Glutamatergic neuron (in vitro differentiated cells): Measurements from ENCODE around the gene SUSD3. TPM values are rescaled to one million over a fixed set of nuclear protein-coding genes. Genes with fewer than 3 reads are reported as not detected.

Source experiments
- DNase-seq: peaks from one replicate; pipeline ENCODE4 v3.0.0; 2022
- H3K27ac Mint-ChIP-seq: one replicate; pipeline ENCODE4 v1.8.0; 2020; ENCODE audit warnings: mild to moderate bottlenecking, mixed read lengths, inconsistent platforms; ENCODE audit not compliant: unreplicated experiment
- H3K27me3 Mint-ChIP-seq: one replicate; pipeline ENCODE4 v1.8.0; 2020; ENCODE audit warnings: mild to moderate bottlenecking, moderate library complexity, mixed read lengths, inconsistent platforms; ENCODE audit not compliant: unreplicated experiment
- H3K36me3 Mint-ChIP-seq: one replicate; pipeline ENCODE4 v1.8.0; 2020; ENCODE audit warnings: mild to moderate bottlenecking, mixed read lengths, inconsistent platforms; ENCODE audit not compliant: unreplicated experiment
- H3K4me1 Mint-ChIP-seq: one replicate; pipeline ENCODE4 v1.8.0; 2020; ENCODE audit warnings: mild to moderate bottlenecking, low read depth, mixed read lengths, inconsistent platforms; ENCODE audit not compliant: unreplicated experiment
- H3K4me3 Mint-ChIP-seq: one replicate; pipeline ENCODE4 v1.8.0; 2020; ENCODE audit warnings: mild to moderate bottlenecking, mixed read lengths, inconsistent platforms; ENCODE audit not compliant: unreplicated experiment
- H3K9me3 Mint-ChIP-seq: one replicate; pipeline ENCODE4 v1.8.0; 2020; ENCODE audit warnings: mild to moderate bottlenecking, moderate library complexity, mixed read lengths, inconsistent platforms; ENCODE audit not compliant: unreplicated experiment
- total RNA-seq: library from RNA; stranded (reverse); fragmentation: NEBNext Ultra II Directional; extraction: Animal tissue kit (Norgen Biotek cat#: 25700); gene quantifications from one replicate; pipeline ENCODE4 v1.2.1, GENCODE V29; 2021; ENCODE audit not compliant: unreplicated experiment
- TF ChIP-seq, protein P1 (sequence below): fragments of 200-600 bp; sonication (generic); IDR thresholded peaks from one replicate; pipeline ENCODE4 v1.5.0; 2021; ENCODE audit not compliant: partially characterized antibody, unreplicated experiment

Gene SUSD3
- total RNA-seq, 1 donor from 2014 or later: not detected

DNA sequence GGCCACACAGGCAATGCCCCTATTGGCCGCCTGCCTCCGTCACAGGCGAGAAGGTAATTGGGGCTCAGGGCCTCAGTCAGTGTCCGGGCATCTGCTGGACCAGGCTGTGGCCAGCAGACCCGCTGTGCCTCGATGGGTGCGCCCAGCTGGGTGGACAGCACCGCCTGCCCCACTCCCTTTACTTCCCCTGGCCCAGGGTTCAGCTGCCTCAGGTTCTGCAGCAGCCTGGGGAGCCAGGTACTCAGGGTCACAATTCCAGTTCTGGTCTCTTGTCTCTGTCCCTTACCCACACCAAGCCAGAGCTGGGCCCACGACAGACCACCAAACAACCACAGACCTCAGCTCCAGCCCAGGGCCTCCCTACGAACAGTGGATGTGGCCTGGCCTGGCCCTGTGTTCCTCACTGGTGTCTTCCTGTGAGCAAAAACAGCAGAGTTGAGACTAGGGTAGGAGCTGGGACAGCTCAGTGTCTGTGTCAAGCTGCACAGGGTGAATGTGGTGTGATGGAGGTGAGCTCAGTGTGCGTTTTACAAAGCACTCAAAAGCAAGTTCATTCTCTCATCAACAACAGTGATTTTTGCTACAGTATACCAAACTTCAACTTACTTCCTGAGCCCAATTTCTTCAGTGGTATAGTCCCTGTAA, 33.4 kb upstream of the SUSD3 start:
- peaks cover 3% of the 10 kb centered on the region for H3K9me3 Mint-ChIP-seq
- H3K27ac Mint-ChIP-seq: no peak overlapping the region
- TF ChIP-seq, protein P1, sequence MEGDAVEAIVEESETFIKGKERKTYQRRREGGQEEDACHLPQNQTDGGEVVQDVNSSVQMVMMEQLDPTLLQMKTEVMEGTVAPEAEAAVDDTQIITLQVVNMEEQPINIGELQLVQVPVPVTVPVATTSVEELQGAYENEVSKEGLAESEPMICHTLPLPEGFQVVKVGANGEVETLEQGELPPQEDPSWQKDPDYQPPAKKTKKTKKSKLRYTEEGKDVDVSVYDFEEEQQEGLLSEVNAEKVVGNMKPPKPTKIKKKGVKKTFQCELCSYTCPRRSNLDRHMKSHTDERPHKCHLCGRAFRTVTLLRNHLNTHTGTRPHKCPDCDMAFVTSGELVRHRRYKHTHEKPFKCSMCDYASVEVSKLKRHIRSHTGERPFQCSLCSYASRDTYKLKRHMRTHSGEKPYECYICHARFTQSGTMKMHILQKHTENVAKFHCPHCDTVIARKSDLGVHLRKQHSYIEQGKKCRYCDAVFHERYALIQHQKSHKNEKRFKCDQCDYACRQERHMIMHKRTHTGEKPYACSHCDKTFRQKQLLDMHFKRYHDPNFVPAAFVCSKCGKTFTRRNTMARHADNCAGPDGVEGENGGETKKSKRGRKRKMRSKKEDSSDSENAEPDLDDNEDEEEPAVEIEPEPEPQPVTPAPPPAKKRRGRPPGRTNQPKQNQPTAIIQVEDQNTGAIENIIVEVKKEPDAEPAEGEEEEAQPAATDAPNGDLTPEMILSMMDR: no peak
- no peak for DNase-seq
- H3K4me3 Mint-ChIP-seq: no peak overlapping the region
- H3K4me1 Mint-ChIP-seq: no peaks in the 10 kb centered on the region
- H3K36me3 Mint-ChIP-seq: no peaks in the 10 kb centered on the region
- H3K27me3 Mint-ChIP-seq: peaks cover 5% of the 10 kb centered on the region

DNA sequence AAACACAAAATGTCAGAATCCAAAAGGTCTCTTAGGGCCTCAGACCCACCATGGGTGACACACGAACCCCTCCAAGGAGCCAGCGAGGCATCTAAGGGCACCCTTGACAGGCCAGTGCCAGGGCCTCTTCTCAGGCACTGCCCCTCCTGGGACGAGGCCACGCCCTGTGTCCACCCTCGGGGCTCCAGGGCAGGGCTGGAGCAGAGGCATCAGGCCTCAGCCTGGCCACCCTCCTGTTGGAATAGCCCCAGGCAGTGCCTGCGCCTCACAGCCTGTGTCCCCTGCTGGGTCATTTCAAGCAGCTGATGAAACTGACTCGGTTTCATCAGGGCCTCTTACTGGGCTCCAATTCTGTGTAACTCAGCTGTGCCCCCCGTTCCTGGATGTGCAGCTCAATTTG, 32.8 kb upstream of the SUSD3 start:
- Mint-ChIP-seq H3K4me1 (no peaks in the 10 kb centered on the region), H3K4me3 (no peak overlapping the region), H3K27me3 (peaks cover 5% of the 10 kb centered on the region), H3K9me3 (peaks cover 3% of the 10 kb centered on the region), H3K27ac (no peak overlapping the region), H3K36me3 (no peaks in the 10 kb centered on the region)
- no peak for DNase-seq
- TF ChIP-seq, protein P1: no peak

DNA sequence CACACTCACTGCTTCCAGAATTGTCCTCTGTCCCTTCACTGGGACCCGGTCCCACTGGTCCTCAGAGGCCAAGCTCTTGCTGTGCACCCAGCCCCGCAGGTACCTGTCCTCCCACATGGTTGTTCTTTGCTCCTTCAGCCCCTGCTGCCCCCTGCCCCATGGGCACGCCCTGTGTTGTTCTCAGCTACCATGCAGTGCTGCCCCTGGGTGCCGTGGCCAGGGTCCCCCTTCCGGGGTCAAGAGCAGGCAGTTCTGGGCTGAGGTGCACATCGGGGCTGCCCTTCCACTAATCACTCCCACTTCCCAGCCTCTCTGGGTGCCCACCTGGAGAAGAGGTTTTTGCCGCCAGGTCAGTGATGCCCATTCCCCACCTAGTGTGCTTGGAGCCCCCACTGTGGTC, 31.9 kb upstream of the SUSD3 start:
- Mint-ChIP-seq H3K27me3 (peaks cover 8% of the 10 kb centered on the region), H3K4me3 (no peak overlapping the region), H3K9me3 (peaks cover 5% of the 10 kb centered on the region), H3K27ac (no peak overlapping the region), H3K36me3 (no peaks in the 10 kb centered on the region), H3K4me1 (no peaks in the 10 kb centered on the region)
- TF ChIP-seq, protein P1: no peak
- DNase-seq: no peak

DNA sequence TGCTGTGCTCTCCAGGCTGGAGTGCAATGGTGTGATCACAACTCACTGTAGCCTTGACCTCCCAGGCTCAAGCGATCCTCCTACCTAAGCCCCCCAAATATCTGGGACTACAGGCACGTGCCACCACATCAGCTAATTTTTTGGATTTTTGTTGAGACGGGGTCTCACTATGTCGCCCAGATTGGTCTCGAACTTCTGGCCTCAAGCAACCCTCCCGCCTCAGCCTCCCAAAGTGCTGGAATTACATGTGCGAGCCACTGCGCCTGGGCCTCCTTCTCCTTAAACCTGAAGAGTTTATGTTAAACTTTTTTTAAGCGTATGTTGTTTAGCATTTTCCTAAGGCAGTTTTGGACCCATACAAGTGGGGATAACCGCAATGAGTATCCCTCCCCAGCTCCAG, 30.8 kb upstream of the SUSD3 start:
- Mint-ChIP-seq H3K36me3 (no peaks in the 10 kb centered on the region), H3K9me3 (peaks cover 5% of the 10 kb centered on the region), H3K27me3 (peaks cover 11% of the 10 kb centered on the region), H3K27ac (no peak overlapping the region), H3K4me1 (no peaks in the 10 kb centered on the region), H3K4me3 (no peak overlapping the region)
- TF ChIP-seq, protein P1: no peak
- no peak for DNase-seq

DNA sequence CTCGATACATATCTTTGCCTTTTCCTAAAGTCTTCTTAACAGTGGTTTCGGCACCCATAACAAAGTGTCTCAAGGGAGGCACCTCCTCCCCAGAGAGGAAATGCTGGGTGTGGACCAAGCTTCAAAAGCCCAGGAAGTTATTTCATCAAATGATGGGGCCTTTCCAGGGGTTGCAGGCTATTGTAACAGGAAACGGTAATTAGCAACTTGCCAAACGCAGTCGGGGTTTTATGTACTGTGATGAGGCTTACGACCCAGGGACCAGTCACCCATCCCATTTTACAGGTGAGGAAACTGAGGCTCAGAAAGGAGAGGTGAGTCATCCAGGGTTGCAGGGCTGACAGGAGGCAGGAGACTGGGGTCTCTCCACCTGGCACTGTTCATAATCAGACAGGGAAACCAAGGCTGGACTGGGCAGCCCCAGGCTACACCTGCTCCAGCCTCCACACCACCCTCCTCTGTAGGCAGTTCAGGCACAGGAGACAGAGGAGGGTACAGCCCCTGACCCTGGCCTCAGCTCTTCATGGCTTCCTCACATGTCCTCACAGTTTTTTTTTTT, 30.0 kb upstream of the SUSD3 start:
- DNase-seq: no peak
- no peaks in the 10 kb centered on the region for H3K36me3 Mint-ChIP-seq
- H3K4me1 Mint-ChIP-seq: peaks cover 2% of the 10 kb centered on the region
- H3K27ac Mint-ChIP-seq: no peak overlapping the region
- H3K9me3 Mint-ChIP-seq: peaks cover 5% of the 10 kb centered on the region
- H3K4me3 Mint-ChIP-seq: no peak overlapping the region
- peaks cover 11% of the 10 kb centered on the region for H3K27me3 Mint-ChIP-seq
- TF ChIP-seq, protein P1: no peak
